ENCODE data around the gene NQO2. TPM values are rescaled to one million over a fixed set of nuclear protein-coding genes. Genes with fewer than 3 reads are reported as not detected.
A peak's percentile ranks its signal among the peaks of the same experiment; 100 is the strongest.

Gene NQO2
- total RNA-seq: 7.1 TPM

- DNase-seq: peak; percentile 95
These were observed at the start of gene NQO2 for GRCh38 chr6:2999618-3000557. Gene NQO2, plus strand, starts transcription at chr6:2999894. Its CDS starts 6,659 bp downstream, at chr6:3006553.

GRCh38 chr6:2950713-2951112 is 49.0 kb upstream of the NQO2 start:
- no peak for DNase-seq

- no peak for DNase-seq
These were observed 48.0 kb upstream of the NQO2 start for GRCh38 chr6:2951728-2952127.

- peak; percentile 85 for DNase-seq
These were observed 47.1 kb upstream of the NQO2 start for GRCh38 chr6:2952557-2953095.

- no peak for DNase-seq
These were observed 46.6 kb upstream of the NQO2 start for GRCh38 chr6:2953098-2953497.

GRCh38 chr6:2956930-2957685 is 42.6 kb upstream of the NQO2 start:
- peak; percentile 69 for DNase-seq

- no peak for DNase-seq
These were observed 41.9 kb upstream of the NQO2 start for GRCh38 chr6:2957696-2958330.

- DNase-seq: no peak
These were observed 41.4 kb upstream of the NQO2 start for GRCh38 chr6:2958331-2958711.

- no peak for DNase-seq
These were observed 40.9 kb upstream of the NQO2 start for GRCh38 chr6:2958776-2959175.

GRCh38 chr6:2959909-2960719 is 39.6 kb upstream of the NQO2 start:
- no peak for DNase-seq

- DNase-seq: no peak
These were observed 38.8 kb upstream of the NQO2 start for GRCh38 chr6:2960935-2961334.

GRCh38 chr6:2961506-2961905 is 38.2 kb upstream of the NQO2 start:
- no peak for DNase-seq

GRCh38 chr6:2962004-2962403 is 37.7 kb upstream of the NQO2 start:
- DNase-seq: no peak

GRCh38 chr6:2962636-2963035 is 37.1 kb upstream of the NQO2 start:
- DNase-seq: no peak

GRCh38 chr6:2963756-2964155 is 35.9 kb upstream of the NQO2 start:
- DNase-seq: no peak

GRCh38 chr6:2964793-2965505 is 34.7 kb upstream of the NQO2 start:
- no peak for DNase-seq

- no peak for DNase-seq
These were observed 33.3 kb upstream of the NQO2 start for GRCh38 chr6:2966347-2966746.

- DNase-seq: no peak
These were observed 31.8 kb upstream of the NQO2 start for GRCh38 chr6:2967936-2968335.

GRCh38 chr6:2968600-2969135 is 31.0 kb upstream of the NQO2 start:
- DNase-seq: no peak

- DNase-seq: no peak
These were observed 30.1 kb upstream of the NQO2 start for GRCh38 chr6:2969549-2969948.
